WTC11 (cell line): Measurements from ENCODE around the gene PARP14. TPM values are rescaled to one million over a fixed set of nuclear protein-coding genes. Genes with fewer than 3 reads are reported as not detected.

Experiments used
- ATAC-seq: fragments of 200-7000 bp; cut with Tn5 transposase; 2 replicates; pipeline ENCODE4 v1.10.0; 2021; ENCODE audit warnings: mild to moderate bottlenecking, moderate library complexity
- CTCF ChIA-PET: fragments of 300-600 bp; sonication (Branson Sonifier 250); formaldehyde crosslinking; loops from one replicate; lab custom pipeline; 2021; ENCODE audit warnings: antibody characterized with exemption; lab: Charles Lee
- POLR2A ChIA-PET: fragments of 350-600 bp; sonication (Branson Sonifier 250); formaldehyde crosslinking; loops from one replicate; lab custom pipeline; 2021; ENCODE audit warnings: antibody characterized with exemption; lab: Charles Lee
- DNase-seq: peaks from one replicate; pipeline ENCODE4 v3.0.0; 2021; ENCODE audit warnings: low spot score
- H3K27ac Mint-ChIP-seq: 2 replicates; pipeline ENCODE4 v1.8.0; 2021; ENCODE audit warnings: mixed read lengths
- H3K27me3 Mint-ChIP-seq: 2 replicates; pipeline ENCODE4 v1.8.0; 2021; ENCODE audit warnings: low read depth, mild to moderate bottlenecking, moderate library complexity, mixed read lengths
- H3K36me3 Mint-ChIP-seq: 2 replicates; pipeline ENCODE4 v1.8.0; 2021; ENCODE audit warnings: mixed read lengths
- H3K4me1 Mint-ChIP-seq: 2 replicates; pipeline ENCODE4 v1.8.0; 2022; ENCODE audit warnings: mixed read lengths
- H3K4me3 Mint-ChIP-seq: 2 replicates; pipeline ENCODE4 v1.8.0; 2021; ENCODE audit warnings: mild to moderate bottlenecking, moderate library complexity, mixed read lengths
- H3K9me3 Mint-ChIP-seq: 2 replicates; pipeline ENCODE4 v1.8.0; 2021; ENCODE audit warnings: mixed read lengths
- CREM ChIP-seq: sonication (generic); formaldehyde crosslinking; IDR thresholded peaks from 2 replicates; pipeline ENCODE4 v1.8.1; 2022; ENCODE audit warnings: mild to moderate bottlenecking, missing genetic modification reagents, moderate library complexity
- ETV6 ChIP-seq: sonication (generic); formaldehyde crosslinking; IDR thresholded peaks from 2 replicates; pipeline ENCODE4 v1.8.1; 2022; ENCODE audit warnings: mild to moderate bottlenecking, missing genetic modification reagents
- FOXJ3 ChIP-seq: sonication (generic); formaldehyde crosslinking; IDR thresholded peaks from 2 replicates; pipeline ENCODE4 v1.9.0; 2021; ENCODE audit warnings: missing genetic modification reagents, mild to moderate bottlenecking, borderline replicate concordance
- GTF2I ChIP-seq: fragments of 250-450 bp; sonication (Bioruptor Pico); conservative IDR thresholded peaks from 2 replicates; pipeline ENCODE4 v1.4.0; 2021; ENCODE audit warnings: mild to moderate bottlenecking
- HMGA2 ChIP-seq: fragments of 250-450 bp; sonication (Bioruptor Pico); IDR thresholded peaks from 2 replicates; pipeline ENCODE4 v1.4.0; 2021; ENCODE audit warnings: mild to moderate bottlenecking, moderate library complexity
- HMGXB4 ChIP-seq: sonication (generic); formaldehyde crosslinking; IDR thresholded peaks from 2 replicates; pipeline ENCODE4 v1.8.1; 2023; ENCODE audit warnings: mild to moderate bottlenecking, moderate library complexity, missing genetic modification reagents
- MAX ChIP-seq: sonication (generic); formaldehyde crosslinking; IDR thresholded peaks from 2 replicates; pipeline ENCODE4 v1.8.0; 2022; ENCODE audit warnings: mild to moderate bottlenecking, missing genetic modification reagents
- NR3C1 ChIP-seq: sonication (generic); formaldehyde crosslinking; conservative IDR thresholded peaks from 2 replicates; pipeline ENCODE4 v1.8.1; 2023; ENCODE audit warnings: low read depth, mild to moderate bottlenecking, missing genetic modification reagents
- SMAD3 ChIP-seq: sonication (generic); formaldehyde crosslinking; IDR thresholded peaks from 2 replicates; pipeline ENCODE4 v1.8.0; 2022; ENCODE audit warnings: missing genetic modification reagents, mild to moderate bottlenecking, borderline replicate concordance
- SOX15 ChIP-seq: fragments of 250-450 bp; sonication (Bioruptor Pico); IDR thresholded peaks from 2 replicates; pipeline ENCODE4 v1.9.0; 2021; ENCODE audit warnings: mild to moderate bottlenecking
- STAT6 ChIP-seq: sonication (generic); formaldehyde crosslinking; conservative IDR thresholded peaks from 2 replicates; pipeline ENCODE4 v1.8.1; 2023; ENCODE audit warnings: mild to moderate bottlenecking, low read depth, missing genetic modification reagents, moderate library complexity
- TCF7 ChIP-seq: sonication (generic); formaldehyde crosslinking; IDR thresholded peaks from 2 replicates; pipeline ENCODE4 v1.8.0; 2022; ENCODE audit warnings: mild to moderate bottlenecking, low read depth, missing genetic modification reagents, moderate library complexity
- ZNF317 ChIP-seq: sonication (generic); formaldehyde crosslinking; IDR thresholded peaks from 2 replicates; pipeline ENCODE4 v1.8.1; 2023; ENCODE audit warnings: low read depth, mild to moderate bottlenecking, moderate library complexity, missing genetic modification reagents, borderline replicate concordance
- ZNF671 ChIP-seq: fragments of 250-450 bp; sonication (Bioruptor Pico); IDR thresholded peaks from 2 replicates; pipeline ENCODE4 v1.8.0; 2021; ENCODE audit warnings: mild to moderate bottlenecking
- total RNA-seq: library from RNA; stranded (reverse); gene quantifications from 3 replicates; pipeline ENCODE4 v1.2.3, GENCODE V29; 2021
- TF ChIP-seq, protein P1 (sequence below): sonication (generic); formaldehyde crosslinking; IDR thresholded peaks from 2 replicates; pipeline ENCODE4 v1.8.1; 2022; ENCODE audit warnings: missing genetic modification reagents, borderline replicate concordance
- TF ChIP-seq, protein P2 (sequence below): fragments of 200-600 bp; IDR thresholded peaks from 2 replicates; pipeline ENCODE4 v1.8.0; 2022; ENCODE audit warnings: antibody characterized with exemption
- TF ChIP-seq, protein P3 (sequence below): sonication (generic); formaldehyde crosslinking; IDR thresholded peaks from 2 replicates; pipeline ENCODE4 v1.8.0; 2022; ENCODE audit warnings: mild to moderate bottlenecking, missing genetic modification reagents
- TF ChIP-seq, protein P4 (sequence below): sonication (generic); formaldehyde crosslinking; IDR thresholded peaks from 2 replicates; pipeline ENCODE4 v1.8.0; 2022; ENCODE audit warnings: mild to moderate bottlenecking, missing genetic modification reagents

The PARP14 gene
- total RNA-seq, 1 experiment from 2014 or later = 15.9 TPM

DNA sequence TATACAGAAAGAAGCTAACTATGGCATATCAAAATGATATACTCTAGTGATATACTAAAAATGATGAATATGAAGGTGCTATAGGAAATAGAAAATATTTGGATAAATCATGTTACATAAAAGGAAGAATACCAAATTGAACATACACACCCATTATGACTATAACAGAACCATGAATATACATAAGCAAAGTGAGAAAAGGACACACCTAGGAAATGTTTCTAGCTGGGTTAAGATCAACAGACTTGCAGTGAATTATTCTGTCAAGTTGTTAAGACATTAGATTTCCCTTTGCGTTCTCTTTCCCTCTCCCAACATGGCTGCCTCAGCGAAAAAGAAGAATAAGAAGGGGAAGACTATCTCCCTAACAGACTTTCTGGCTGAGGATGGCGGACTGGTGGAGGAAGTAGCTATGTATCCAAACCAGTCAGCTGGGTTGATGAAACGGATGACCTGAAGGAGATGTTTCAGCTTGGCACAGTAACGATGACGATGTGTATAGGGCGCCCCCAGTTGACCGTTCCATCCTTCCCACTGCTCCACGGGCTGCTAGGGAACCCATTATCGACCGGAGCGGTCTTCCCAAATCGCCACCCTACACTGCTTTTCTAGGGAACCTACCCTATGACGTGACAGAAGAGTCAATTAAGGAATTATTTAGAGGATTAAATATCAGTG is 20.2 kb upstream of the PARP14 start (continued):
- TF ChIP-seq TCF7 (CRISPR knock-in tag) = no peak
- TF ChIP-seq STAT6 (CRISPR knock-in tag) = no peak
- TF ChIP-seq GTF2I (CRISPR knock-in tag) = no peak
- TF ChIP-seq, protein P1, sequence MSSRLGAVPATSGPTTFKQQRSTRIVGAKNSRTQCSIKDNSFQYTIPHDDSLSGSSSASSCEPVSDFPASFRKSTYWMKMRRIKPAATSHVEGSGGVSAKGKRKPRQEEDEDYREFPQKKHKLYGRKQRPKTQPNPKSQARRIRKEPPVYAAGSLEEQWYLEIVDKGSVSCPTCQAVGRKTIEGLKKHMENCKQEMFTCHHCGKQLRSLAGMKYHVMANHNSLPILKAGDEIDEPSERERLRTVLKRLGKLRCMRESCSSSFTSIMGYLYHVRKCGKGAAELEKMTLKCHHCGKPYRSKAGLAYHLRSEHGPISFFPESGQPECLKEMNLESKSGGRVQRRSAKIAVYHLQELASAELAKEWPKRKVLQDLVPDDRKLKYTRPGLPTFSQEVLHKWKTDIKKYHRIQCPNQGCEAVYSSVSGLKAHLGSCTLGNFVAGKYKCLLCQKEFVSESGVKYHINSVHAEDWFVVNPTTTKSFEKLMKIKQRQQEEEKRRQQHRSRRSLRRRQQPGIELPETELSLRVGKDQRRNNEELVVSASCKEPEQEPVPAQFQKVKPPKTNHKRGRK (CRISPR knock-in tag) = no peak
- TF ChIP-seq, all 79 proteins: peak for 0

- peaks cover 8% of the 10 kb centered on the region for H3K27me3 Mint-ChIP-seq
- CTCF ChIA-PET = interaction anchor here (1.3 kb wide), 1 partner anchor 102 kb away, joined by 3 read pairs; no protein-coding TSS in a partner anchor
- POLR2A ChIA-PET = no interaction called here
- no peak overlapping the region for H3K4me3 Mint-ChIP-seq
- H3K9me3 Mint-ChIP-seq = peaks cover 5% of the 10 kb centered on the region; the same call in 1 of the 2 replicates
- no peak for DNase-seq
- peaks cover 5% of the 10 kb centered on the region; the same call in 1 of the 2 replicates for H3K4me1 Mint-ChIP-seq
- no peak overlapping the region for H3K27ac Mint-ChIP-seq
- TF ChIP-seq ZNF317 (CRISPR knock-in tag) = no peak
- TF ChIP-seq, protein P2, sequence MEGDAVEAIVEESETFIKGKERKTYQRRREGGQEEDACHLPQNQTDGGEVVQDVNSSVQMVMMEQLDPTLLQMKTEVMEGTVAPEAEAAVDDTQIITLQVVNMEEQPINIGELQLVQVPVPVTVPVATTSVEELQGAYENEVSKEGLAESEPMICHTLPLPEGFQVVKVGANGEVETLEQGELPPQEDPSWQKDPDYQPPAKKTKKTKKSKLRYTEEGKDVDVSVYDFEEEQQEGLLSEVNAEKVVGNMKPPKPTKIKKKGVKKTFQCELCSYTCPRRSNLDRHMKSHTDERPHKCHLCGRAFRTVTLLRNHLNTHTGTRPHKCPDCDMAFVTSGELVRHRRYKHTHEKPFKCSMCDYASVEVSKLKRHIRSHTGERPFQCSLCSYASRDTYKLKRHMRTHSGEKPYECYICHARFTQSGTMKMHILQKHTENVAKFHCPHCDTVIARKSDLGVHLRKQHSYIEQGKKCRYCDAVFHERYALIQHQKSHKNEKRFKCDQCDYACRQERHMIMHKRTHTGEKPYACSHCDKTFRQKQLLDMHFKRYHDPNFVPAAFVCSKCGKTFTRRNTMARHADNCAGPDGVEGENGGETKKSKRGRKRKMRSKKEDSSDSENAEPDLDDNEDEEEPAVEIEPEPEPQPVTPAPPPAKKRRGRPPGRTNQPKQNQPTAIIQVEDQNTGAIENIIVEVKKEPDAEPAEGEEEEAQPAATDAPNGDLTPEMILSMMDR = no peak
- TF ChIP-seq MAX (CRISPR knock-in tag) = no peak
- ATAC-seq = no peak
- H3K36me3 Mint-ChIP-seq = no peaks in the 10 kb centered on the region; the same call in 1 of the 2 replicates
These were observed 19.0 kb upstream of the PARP14 start for GRCh38 chr3:122661633-122662032.

GRCh38 chr3:122662505-122662904 is 18.1 kb upstream of the PARP14 start:
- ATAC-seq = no peak
- no peak overlapping the region for H3K4me3 Mint-ChIP-seq
- POLR2A ChIA-PET = no interaction called here
- no peak overlapping the region for H3K27ac Mint-ChIP-seq
- H3K9me3 Mint-ChIP-seq = peaks cover 6% of the 10 kb centered on the region; the same call in 1 of the 2 replicates
- no peaks in the 10 kb centered on the region; the same call in 1 of the 2 replicates for H3K36me3 Mint-ChIP-seq
- CTCF ChIA-PET = interaction anchor here (1.3 kb wide), 1 partner anchor 103 kb away, joined by 3 read pairs; no protein-coding TSS in a partner anchor
- H3K4me1 Mint-ChIP-seq = peaks cover 5% of the 10 kb centered on the region; the same call in 1 of the 2 replicates
- H3K27me3 Mint-ChIP-seq = peaks cover 8% of the 10 kb centered on the region
- DNase-seq = no peak
- no peak for TF ChIP-seq MAX (CRISPR knock-in tag)
- no peak for TF ChIP-seq SMAD3 (CRISPR knock-in tag)
- TF ChIP-seq FOXJ3 = no peak
- no peak for TF ChIP-seq NR3C1 (CRISPR knock-in tag)
- no peak for TF ChIP-seq CREM (CRISPR knock-in tag)
- TF ChIP-seq TCF7 (CRISPR knock-in tag) = no peak
- TF ChIP-seq ETV6 (CRISPR knock-in tag) = no peak
- TF ChIP-seq, protein P3, sequence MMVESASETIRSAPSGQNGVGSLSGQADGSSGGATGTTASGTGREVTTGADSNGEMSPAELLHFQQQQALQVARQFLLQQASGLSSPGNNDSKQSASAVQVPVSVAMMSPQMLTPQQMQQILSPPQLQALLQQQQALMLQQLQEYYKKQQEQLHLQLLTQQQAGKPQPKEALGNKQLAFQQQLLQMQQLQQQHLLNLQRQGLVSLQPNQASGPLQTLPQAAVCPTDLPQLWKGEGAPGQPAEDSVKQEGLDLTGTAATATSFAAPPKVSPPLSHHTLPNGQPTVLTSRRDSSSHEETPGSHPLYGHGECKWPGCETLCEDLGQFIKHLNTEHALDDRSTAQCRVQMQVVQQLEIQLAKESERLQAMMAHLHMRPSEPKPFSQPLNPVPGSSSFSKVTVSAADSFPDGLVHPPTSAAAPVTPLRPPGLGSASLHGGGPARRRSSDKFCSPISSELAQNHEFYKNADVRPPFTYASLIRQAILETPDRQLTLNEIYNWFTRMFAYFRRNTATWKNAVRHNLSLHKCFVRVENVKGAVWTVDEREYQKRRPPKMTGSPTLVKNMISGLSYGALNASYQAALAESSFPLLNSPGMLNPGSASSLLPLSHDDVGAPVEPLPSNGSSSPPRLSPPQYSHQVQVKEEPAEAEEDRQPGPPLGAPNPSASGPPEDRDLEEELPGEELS = no peak
- no peak for TF ChIP-seq SOX15 (CRISPR knock-in tag)
- TF ChIP-seq ZNF671 (CRISPR knock-in tag) = no peak
- TF ChIP-seq HMGXB4 (CRISPR knock-in tag) = no peak
- TF ChIP-seq, protein P4, sequence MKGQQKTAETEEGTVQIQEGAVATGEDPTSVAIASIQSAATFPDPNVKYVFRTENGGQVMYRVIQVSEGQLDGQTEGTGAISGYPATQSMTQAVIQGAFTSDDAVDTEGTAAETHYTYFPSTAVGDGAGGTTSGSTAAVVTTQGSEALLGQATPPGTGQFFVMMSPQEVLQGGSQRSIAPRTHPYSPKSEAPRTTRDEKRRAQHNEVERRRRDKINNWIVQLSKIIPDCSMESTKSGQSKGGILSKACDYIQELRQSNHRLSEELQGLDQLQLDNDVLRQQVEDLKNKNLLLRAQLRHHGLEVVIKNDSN (CRISPR knock-in tag) = no peak
- no peak for TF ChIP-seq HMGA2 (CRISPR knock-in tag)
